Panc1 (cell line): ENCODE data around the gene FTO. TPM values are rescaled to one million over a fixed set of nuclear protein-coding genes. Genes with fewer than 3 reads are reported as not detected.

Experiments
- ATAC-seq: fragments of 200-7000 bp; cut with Tn5 transposase; 2 replicates; pipeline ENCODE4 v1.9.1; 2020; ENCODE audit warnings: mild to moderate bottlenecking, moderate library complexity
- BruUV-seq: library from RNA; stranded (reverse); fragments of 400-500 nt; replicated peaks from 2 replicates; lab custom pipeline; 2021; lab: Mats Ljungman, UMichigan
- CTCF ChIA-PET: fragments of 300-600 bp; sonication (Branson Sonifier 250); formaldehyde crosslinking; loops from one replicate; lab custom pipeline; 2022; ENCODE audit warnings: antibody characterized with exemption; lab: Charles Lee
- POLR2A ChIA-PET: fragments of 300-600 bp; sonication (Branson Sonifier 250); formaldehyde crosslinking; loops from one replicate; lab custom pipeline; 2022; ENCODE audit warnings: antibody characterized with exemption; lab: Charles Lee
- DNase-seq: peaks from one replicate; pipeline ENCODE4 v3.0.0-alpha.2; 2010; ENCODE audit warnings: low read depth, low spot score
- H3K27ac ChIP-seq: 2 replicates; pipeline ENCODE4 v1.5.1; 2011; ENCODE audit warnings: mild to moderate bottlenecking, low read length, inconsistent platforms
- H3K27me3 ChIP-seq: fragments of 200-500 bp; sonication (Bioruptor generic); 2 replicates; pipeline ENCODE4 v1.6.0; 2014; ENCODE audit warnings: low read length, inconsistent platforms; ENCODE audit not compliant: control insufficient read depth, insufficient read depth
- H3K36me3 ChIP-seq: fragments of 200-500 bp; sonication (Bioruptor generic); 2 replicates; pipeline ENCODE4 v1.5.1; 2014; ENCODE audit warnings: inconsistent platforms, mild to moderate bottlenecking, low read length, moderate library complexity; ENCODE audit not compliant: control insufficient read depth, insufficient read depth
- H3K4me1 ChIP-seq: 2 replicates; pipeline ENCODE4 v1.5.1; 2011; ENCODE audit warnings: inconsistent platforms, mild to moderate bottlenecking, low read length, moderate library complexity; ENCODE audit not compliant: control insufficient read depth, insufficient read depth
- H3K4me3 ChIP-seq, 2 experiments: 2 replicates each; pipeline ENCODE4 v1.5.1; 2011 to 2012; ENCODE audit warnings: low read depth in 2 of 2, low read length in 2 of 2, mild to moderate bottlenecking in 2 of 2, inconsistent platforms in 1 of 2, moderate library complexity in 1 of 2
- H3K9me3 ChIP-seq: fragments of 200-500 bp; sonication (Bioruptor generic); 2 replicates; pipeline ENCODE4 v1.5.1; 2014; ENCODE audit warnings: low read depth, mild to moderate bottlenecking, inconsistent platforms, low read length, moderate library complexity; ENCODE audit not compliant: control insufficient read depth, insufficient read depth
- POLR2AphosphoS5 ChIP-seq: IDR thresholded peaks from 2 replicates; pipeline ENCODE4 v1.6.1; 2012; ENCODE audit warnings: mild to moderate bottlenecking, low read depth, low read length, moderate library complexity
- REST ChIP-seq, 2 experiments: IDR thresholded peaks; 2 replicates each; pipeline ENCODE4 v1.6.1; 2011 to 2012; ENCODE audit warnings: low read depth in 2 of 2, control low read depth in 1 of 2, low read length in 1 of 2, mild to moderate bottlenecking in 1 of 2, moderate library complexity in 1 of 2; ENCODE audit not compliant: insufficient read depth in 1 of 2
- SIN3A ChIP-seq: IDR thresholded peaks from 2 replicates; pipeline ENCODE4 v1.6.1; 2012; ENCODE audit warnings: low read depth, mild to moderate bottlenecking, low read length, moderate library complexity, borderline replicate concordance; ENCODE audit not compliant: insufficient read depth
- TCF7L2 ChIP-seq: IDR thresholded peaks from 2 replicates; pipeline ENCODE4 v1.6.1; 2011; ENCODE audit warnings: mild to moderate bottlenecking, low read depth, low read length, inconsistent platforms
- in situ Hi-C: cut with HindIII; loops from 2 replicates; pipeline ENCODE4 v1.10.0; 2016; ENCODE audit warnings: low sequenced_read_pairs, low pct_unique_long_range_greater_than_20kb
- intact Hi-C: fragments of 100-400 bp; cut with micrococcal nuclease; formaldehyde crosslinking; loops from one replicate; pipeline ENCODE4 v1.10.0; 2022; ENCODE audit not compliant: unreplicated experiment
- total RNA-seq: library from RNA; stranded (reverse); gene quantifications from one replicate; pipeline ENCODE4 v1.2.1, GENCODE V29; 2021; ENCODE audit not compliant: unreplicated experiment
- TF ChIP-seq, protein P1 (sequence below): fragments of 450-650 bp; IDR thresholded peaks from 2 replicates; pipeline ENCODE4 v1.5.1; 2017; ENCODE audit warnings: mild to moderate bottlenecking

The FTO gene
- total RNA-seq, 1 experiment from 2014 or later: 38.2 TPM

DNA sequence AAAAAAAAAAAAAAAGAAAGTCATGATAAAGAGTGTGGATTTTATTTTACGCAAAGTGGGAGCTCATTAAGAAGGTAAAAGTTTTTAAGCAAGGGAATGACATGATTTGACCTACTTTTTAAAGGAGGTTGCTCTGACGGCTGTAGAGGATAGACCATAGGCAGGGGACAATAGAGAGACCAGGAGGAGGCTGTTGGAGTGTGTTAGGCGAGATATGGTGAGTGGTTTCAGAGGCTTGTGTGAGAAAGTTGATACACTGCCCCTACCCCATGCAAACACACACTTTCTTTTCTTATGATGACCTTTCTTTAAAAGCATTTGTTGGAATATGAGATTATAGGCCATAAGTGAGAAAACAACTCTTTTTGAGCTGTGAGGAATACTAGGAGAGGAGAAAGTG lies 82.0 kb downstream of the FTO start:
- intact Hi-C loops (no loop called here), in situ Hi-C loops (no loop called here)
- POLR2A ChIA-PET: no interaction called here
- Histone ChIP-seq H3K27ac (no peak overlapping the region; the same call in 1 of the 2 replicates), H3K4me3 (no peak overlapping the region), H3K9me3 (no peaks in the 10 kb centered on the region), H3K27me3 (no peaks in the 10 kb centered on the region), H3K4me1 (peaks cover 23% of the 10 kb centered on the region), H3K36me3 (no peaks in the 10 kb centered on the region)
- no peak for ATAC-seq
- BruUV-seq: no TSS peak
- TF ChIP-seq TCF7L2 (no peak), SIN3A (no peak), REST (IDR thresholded peaks at IDR 0.05; ENCODE audit: insufficient read depth in 1 of 2, low read depth in 2 of 2, low read length in 1 of 2) (no peak), POLR2AphosphoS5 (no peak)
- TF ChIP-seq, protein P1, sequence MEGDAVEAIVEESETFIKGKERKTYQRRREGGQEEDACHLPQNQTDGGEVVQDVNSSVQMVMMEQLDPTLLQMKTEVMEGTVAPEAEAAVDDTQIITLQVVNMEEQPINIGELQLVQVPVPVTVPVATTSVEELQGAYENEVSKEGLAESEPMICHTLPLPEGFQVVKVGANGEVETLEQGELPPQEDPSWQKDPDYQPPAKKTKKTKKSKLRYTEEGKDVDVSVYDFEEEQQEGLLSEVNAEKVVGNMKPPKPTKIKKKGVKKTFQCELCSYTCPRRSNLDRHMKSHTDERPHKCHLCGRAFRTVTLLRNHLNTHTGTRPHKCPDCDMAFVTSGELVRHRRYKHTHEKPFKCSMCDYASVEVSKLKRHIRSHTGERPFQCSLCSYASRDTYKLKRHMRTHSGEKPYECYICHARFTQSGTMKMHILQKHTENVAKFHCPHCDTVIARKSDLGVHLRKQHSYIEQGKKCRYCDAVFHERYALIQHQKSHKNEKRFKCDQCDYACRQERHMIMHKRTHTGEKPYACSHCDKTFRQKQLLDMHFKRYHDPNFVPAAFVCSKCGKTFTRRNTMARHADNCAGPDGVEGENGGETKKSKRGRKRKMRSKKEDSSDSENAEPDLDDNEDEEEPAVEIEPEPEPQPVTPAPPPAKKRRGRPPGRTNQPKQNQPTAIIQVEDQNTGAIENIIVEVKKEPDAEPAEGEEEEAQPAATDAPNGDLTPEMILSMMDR: no peak
- CTCF ChIA-PET: no interaction called here
- DNase-seq: no peak

GRCh38 chr16:53787423-53787822 lies 83.5 kb downstream of the FTO start:
- Histone ChIP-seq H3K4me3 (no peak overlapping the region), H3K4me1 (peaks cover 8% of the 10 kb centered on the region; the same call in 1 of the 2 replicates), H3K9me3 (no peaks in the 10 kb centered on the region), H3K27ac (no peak overlapping the region), H3K36me3 (no peaks in the 10 kb centered on the region), H3K27me3 (no peaks in the 10 kb centered on the region)
- TF ChIP-seq REST (IDR thresholded peaks at IDR 0.05; ENCODE audit: insufficient read depth in 1 of 2, low read depth in 2 of 2, low read length in 1 of 2): no peak
- in situ Hi-C loops: no loop called here
- intact Hi-C loops: no loop called here
- ATAC-seq: no peak
- ChIA-PET CTCF (no interaction called here), POLR2A (no interaction called here)
- no TSS peak for BruUV-seq
- no peak for DNase-seq
